GM12872 (cell line): ENCODE data around the gene TRMT1.

ENCODE experiments used
- TF ChIP-seq, protein P1 (sequence below): IDR thresholded peaks from 3 replicates; pipeline ENCODE4 v1.5.1; 2011; ENCODE audit warnings: low read depth, mild to moderate bottlenecking, low read length, moderate library complexity; ENCODE audit not compliant: insufficient read depth

TRMT1 gene

DNA sequence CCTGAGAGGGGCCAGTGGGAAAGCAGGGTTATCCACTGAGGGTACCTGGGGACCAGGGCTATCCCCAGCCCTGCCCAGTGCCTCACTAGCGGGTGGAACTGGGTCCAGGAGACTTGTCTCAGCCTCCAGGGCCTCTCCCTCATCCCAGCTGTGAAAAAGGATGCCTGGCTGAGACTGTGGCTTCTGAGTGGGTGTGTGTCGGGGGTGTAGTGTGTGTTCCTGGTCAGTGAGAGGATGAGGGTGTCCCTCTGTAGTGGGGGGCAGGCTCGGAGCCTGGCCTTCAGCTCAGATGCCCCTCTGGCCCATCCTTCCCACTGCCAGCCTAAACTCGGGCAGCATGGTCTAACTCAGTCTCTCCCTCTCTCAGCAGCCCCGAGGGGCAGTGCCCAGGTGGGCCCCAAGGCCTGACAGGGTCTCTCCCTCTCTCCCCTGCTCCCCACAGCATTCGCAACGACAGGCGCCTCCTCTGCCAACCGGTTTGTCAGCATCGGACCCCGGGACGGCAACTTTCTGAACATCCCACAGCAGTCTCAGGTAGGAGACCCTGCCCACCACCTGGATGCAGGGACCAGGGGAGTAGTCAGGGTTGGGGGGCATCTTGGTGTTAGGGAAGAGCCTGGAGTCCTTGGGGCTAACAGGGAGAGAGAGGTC is 26.6 kb downstream of the TRMT1 start:
- TF ChIP-seq, protein P1, sequence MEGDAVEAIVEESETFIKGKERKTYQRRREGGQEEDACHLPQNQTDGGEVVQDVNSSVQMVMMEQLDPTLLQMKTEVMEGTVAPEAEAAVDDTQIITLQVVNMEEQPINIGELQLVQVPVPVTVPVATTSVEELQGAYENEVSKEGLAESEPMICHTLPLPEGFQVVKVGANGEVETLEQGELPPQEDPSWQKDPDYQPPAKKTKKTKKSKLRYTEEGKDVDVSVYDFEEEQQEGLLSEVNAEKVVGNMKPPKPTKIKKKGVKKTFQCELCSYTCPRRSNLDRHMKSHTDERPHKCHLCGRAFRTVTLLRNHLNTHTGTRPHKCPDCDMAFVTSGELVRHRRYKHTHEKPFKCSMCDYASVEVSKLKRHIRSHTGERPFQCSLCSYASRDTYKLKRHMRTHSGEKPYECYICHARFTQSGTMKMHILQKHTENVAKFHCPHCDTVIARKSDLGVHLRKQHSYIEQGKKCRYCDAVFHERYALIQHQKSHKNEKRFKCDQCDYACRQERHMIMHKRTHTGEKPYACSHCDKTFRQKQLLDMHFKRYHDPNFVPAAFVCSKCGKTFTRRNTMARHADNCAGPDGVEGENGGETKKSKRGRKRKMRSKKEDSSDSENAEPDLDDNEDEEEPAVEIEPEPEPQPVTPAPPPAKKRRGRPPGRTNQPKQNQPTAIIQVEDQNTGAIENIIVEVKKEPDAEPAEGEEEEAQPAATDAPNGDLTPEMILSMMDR: no peak

DNA sequence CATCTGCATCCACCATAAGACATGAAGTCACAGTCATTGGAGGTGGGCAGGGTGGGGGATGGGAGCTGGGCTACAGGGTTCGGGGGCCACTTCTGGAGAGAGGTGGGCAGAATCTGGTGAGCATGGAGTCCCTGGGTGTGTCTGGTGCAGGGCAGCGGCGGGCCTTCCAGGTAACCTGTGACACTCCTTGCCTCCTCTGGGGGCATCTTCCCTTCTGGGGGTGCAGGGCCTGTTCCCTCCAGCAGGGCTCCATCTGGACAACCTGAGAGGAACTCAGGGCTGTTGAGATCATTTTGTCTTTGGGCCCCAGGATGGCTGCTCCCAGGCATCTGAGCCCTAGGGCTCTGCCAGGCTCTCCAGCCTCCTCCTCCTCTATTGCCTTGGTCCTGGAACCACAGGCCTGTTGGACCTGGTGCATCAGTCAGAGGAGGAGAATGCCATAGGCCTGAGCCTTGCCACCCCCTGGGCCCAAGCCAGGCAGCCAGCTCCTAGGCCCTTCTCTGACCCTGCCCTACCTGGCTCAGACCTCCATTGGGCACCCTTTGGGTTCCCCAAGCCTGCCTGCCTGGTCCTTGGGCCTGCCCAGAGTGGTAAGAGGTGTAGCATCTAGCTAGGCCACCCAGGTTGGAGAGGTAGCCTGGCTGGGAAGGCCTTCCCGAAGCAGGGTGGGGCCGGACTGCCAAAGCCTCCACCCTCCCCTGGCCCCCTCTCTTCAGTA is 27.2 kb downstream of the TRMT1 start:
- TF ChIP-seq, protein P1: peak; percentile 75

DNA sequence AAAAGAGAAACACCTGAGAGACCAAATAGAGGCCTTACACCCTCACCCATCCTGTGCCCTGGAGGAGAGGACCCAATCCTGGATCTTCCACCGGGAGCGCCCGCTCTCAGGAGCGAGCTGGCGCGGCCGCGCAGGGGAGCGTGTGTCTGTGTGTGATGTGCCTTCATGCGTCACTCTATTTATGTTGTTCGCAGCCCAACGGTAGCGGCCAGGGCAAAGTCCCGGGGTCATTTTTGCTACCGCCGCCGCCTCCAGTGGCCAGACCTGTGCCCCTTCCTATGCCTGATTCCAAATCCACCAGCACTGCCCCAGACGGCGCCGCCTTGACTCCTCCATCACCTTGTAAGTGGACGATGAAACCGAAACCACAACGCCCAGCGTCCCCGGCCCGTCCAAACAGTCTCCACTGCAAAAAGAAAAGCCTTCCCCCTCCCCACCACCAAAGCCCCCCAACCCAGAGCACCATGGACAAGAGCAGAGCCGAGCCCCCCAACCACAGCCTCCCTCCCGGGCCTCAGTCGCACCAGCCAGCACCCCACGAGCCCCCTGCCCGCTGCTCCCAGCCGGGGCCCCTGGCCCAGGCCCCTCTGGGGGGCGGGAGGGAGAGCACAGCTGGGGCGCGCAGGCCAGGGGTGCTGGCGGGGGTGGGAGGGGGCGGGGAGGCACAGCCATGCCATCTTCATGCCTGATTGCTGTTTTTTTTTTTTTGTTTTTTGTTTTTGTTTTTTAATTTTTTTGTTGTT is 28.6 kb downstream of the TRMT1 start:
- TF ChIP-seq, protein P1: no peak

DNA sequence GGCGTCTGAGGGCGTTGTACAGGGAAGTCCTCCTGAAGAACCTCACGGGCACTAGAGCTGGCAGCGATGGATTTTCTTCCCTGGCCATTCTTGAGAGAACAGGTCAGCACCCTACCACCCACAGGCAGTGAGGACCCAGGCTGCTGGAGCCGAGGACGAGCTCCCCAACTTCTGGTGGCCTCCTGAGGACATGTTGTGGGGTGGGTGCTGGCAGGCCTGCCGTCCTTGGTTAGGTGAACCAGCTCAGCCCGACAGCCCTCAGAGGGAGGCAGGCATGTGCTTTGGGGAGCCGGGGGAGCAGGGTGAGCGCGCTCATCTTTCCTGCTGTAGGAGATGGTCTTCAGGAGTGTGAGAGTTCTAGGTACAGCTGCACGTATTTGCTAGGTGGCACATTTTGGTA is 29.2 kb downstream of the TRMT1 start:
- TF ChIP-seq, protein P1: no peak

DNA sequence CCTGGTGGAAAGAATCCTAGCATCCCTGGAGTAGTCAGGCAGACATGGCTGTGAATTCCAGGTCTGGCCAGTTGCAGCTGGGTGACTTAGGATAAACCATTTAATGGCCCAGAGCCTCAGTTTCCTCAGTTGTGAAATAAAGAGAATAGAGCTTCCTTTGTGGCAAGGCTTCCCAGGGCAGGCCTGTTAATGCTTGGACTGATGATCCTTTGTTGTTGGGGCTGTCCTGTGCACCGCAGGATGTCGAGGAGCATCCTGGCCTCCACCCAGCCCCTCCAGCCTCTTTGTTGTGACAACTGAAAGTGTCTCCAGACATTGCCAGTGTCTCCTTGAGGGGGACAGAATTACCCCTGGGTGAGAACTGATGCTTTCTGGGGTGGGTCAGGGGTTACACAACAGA is 30.2 kb downstream of the TRMT1 start:
- TF ChIP-seq, protein P1: no peak

DNA sequence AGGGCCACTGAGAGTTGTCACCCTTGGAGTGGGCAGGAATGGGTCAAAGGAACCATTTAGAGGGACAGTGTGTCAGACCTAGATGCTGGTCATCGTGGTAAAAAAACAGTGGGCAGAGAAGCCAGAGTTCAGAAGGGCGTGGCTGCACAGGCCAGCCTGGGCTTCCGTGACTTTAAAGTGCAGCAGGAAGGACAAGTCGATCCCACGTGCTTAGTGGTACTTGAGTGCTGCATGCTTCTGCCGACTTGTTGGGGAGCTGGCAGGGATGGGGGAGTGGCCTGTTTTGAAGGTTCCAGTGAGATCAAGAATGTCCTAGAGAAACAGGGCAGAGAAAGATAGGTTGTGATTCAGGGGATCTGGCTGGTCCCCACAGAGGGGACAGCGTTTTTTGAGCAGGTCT is 30.9 kb downstream of the TRMT1 start:
- TF ChIP-seq, protein P1: no peak

DNA sequence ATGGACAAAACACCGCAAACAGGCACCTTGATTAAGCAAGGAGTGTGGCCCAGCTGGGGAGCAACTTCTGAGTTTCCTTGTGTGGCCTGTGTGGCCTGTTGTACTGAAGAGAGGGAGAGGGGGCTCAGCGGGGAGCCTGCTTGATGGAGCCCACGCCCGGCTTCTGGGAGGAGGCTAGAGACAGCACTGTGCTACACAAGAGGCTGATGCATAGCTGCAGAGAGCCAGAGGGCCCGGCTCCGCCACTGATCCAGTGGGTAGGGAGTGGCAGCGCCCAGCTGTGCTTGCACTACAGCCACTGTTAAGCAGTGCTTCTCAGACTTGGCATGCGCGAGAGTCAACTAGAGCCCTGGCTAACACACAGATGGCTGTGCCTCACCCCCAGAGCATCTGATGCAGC is 32.9 kb downstream of the TRMT1 start:
- TF ChIP-seq, protein P1: no peak
